GM19238 (cell line): ENCODE data around the gene ATP10B.

Experiments used
- DNase-seq: peaks from one replicate; pipeline ENCODE4 v3.0.0; 2011; ENCODE audit warnings: low spot score; ENCODE audit not compliant: insufficient read length

ATP10B gene

DNA sequence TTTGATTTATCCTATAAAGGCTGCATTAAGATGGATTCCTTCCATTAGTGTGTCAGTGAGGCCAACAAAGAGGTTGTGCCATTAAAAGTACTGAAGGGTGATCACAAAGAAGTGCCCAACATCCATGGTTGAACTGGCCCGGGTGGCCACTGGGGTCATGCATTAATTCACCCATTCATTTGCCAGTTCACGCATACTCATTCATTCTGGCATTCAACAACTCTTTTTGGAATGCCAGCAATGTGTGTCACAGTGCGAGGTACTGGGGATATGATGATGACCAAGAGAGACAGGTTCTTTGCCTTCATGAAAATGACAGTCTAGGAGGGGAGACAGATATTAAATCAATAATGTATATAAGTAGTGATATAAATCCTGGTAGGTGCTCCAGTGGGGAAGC, 337.1 kb downstream of the ATP10B start:
- DNase-seq = no peak

- DNase-seq = no peak
These were observed 337.8 kb downstream of the ATP10B start for GRCh38 chr5:160514191-160514590.

DNA sequence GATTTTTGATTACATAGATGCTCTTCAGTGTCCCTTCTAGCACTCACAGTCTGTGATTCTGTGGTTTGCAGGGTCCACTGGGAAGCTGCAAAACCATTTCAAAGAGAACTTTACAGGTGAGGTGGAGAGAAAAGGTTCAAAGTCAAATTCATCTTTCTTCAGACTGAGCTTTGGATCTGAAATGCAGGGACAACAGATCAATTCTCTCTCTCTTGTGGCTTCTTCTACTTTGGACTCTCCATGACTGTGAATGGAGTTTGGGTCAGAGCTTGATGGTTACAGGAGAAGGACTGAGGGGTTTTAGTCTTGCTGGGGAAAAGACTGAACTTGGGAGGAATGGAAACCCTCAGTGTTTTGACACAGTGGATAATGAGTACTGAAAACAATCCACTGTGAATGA, 338.5 kb downstream of the ATP10B start:
- DNase-seq = no peak
